Panc1 (cell line): ENCODE data around the gene NTN4. TPM values are rescaled to one million over a fixed set of nuclear protein-coding genes. Genes with fewer than 3 reads are reported as not detected.
"Not testable (repeated sequence)": the region's sequence is repeated elsewhere in the genome, so short reads cannot be mapped to it uniquely, and the experiment has no call there.

ENCODE experiments used
- ATAC-seq: fragments of 200-7000 bp; cut with Tn5 transposase; 2 replicates; pipeline ENCODE4 v1.9.1; 2020; ENCODE audit warnings: mild to moderate bottlenecking, moderate library complexity
- BruUV-seq: library from RNA; stranded (reverse); fragments of 400-500 nt; replicated peaks from 2 replicates; lab custom pipeline; 2021; lab: Mats Ljungman, UMichigan
- CTCF ChIA-PET: fragments of 300-600 bp; sonication (Branson Sonifier 250); formaldehyde crosslinking; loops from one replicate; lab custom pipeline; 2022; ENCODE audit warnings: antibody characterized with exemption; lab: Charles Lee
- POLR2A ChIA-PET: fragments of 300-600 bp; sonication (Branson Sonifier 250); formaldehyde crosslinking; loops from one replicate; lab custom pipeline; 2022; ENCODE audit warnings: antibody characterized with exemption; lab: Charles Lee
- DNase-seq: peaks from one replicate; pipeline ENCODE4 v3.0.0-alpha.2; 2010; ENCODE audit warnings: low read depth, low spot score
- H3K27ac ChIP-seq: 2 replicates; pipeline ENCODE4 v1.5.1; 2011; ENCODE audit warnings: mild to moderate bottlenecking, low read length, inconsistent platforms
- H3K27me3 ChIP-seq: fragments of 200-500 bp; sonication (Bioruptor generic); 2 replicates; pipeline ENCODE4 v1.6.0; 2014; ENCODE audit warnings: low read length, inconsistent platforms; ENCODE audit not compliant: control insufficient read depth, insufficient read depth
- H3K36me3 ChIP-seq: fragments of 200-500 bp; sonication (Bioruptor generic); 2 replicates; pipeline ENCODE4 v1.5.1; 2014; ENCODE audit warnings: inconsistent platforms, mild to moderate bottlenecking, low read length, moderate library complexity; ENCODE audit not compliant: control insufficient read depth, insufficient read depth
- H3K4me1 ChIP-seq: 2 replicates; pipeline ENCODE4 v1.5.1; 2011; ENCODE audit warnings: inconsistent platforms, mild to moderate bottlenecking, low read length, moderate library complexity; ENCODE audit not compliant: control insufficient read depth, insufficient read depth
- H3K4me3 ChIP-seq, 2 experiments: 2 replicates each; pipeline ENCODE4 v1.5.1; 2011 to 2012; ENCODE audit warnings: low read depth in 2 of 2, low read length in 2 of 2, mild to moderate bottlenecking in 2 of 2, inconsistent platforms in 1 of 2, moderate library complexity in 1 of 2
- H3K9me3 ChIP-seq: fragments of 200-500 bp; sonication (Bioruptor generic); 2 replicates; pipeline ENCODE4 v1.5.1; 2014; ENCODE audit warnings: low read depth, mild to moderate bottlenecking, inconsistent platforms, low read length, moderate library complexity; ENCODE audit not compliant: control insufficient read depth, insufficient read depth
- CTCF ChIP-seq: fragments of 450-650 bp; IDR thresholded peaks from 2 replicates; pipeline ENCODE4 v1.5.1; 2017; ENCODE audit warnings: mild to moderate bottlenecking
- POLR2AphosphoS5 ChIP-seq: IDR thresholded peaks from 2 replicates; pipeline ENCODE4 v1.6.1; 2012; ENCODE audit warnings: mild to moderate bottlenecking, low read depth, low read length, moderate library complexity
- REST ChIP-seq, 2 experiments: IDR thresholded peaks; 2 replicates each; pipeline ENCODE4 v1.6.1; 2011 to 2012; ENCODE audit warnings: low read depth in 2 of 2, control low read depth in 1 of 2, low read length in 1 of 2, mild to moderate bottlenecking in 1 of 2, moderate library complexity in 1 of 2; ENCODE audit not compliant: insufficient read depth in 1 of 2
- SIN3A ChIP-seq: IDR thresholded peaks from 2 replicates; pipeline ENCODE4 v1.6.1; 2012; ENCODE audit warnings: low read depth, mild to moderate bottlenecking, low read length, moderate library complexity, borderline replicate concordance; ENCODE audit not compliant: insufficient read depth
- TCF7L2 ChIP-seq: IDR thresholded peaks from 2 replicates; pipeline ENCODE4 v1.6.1; 2011; ENCODE audit warnings: mild to moderate bottlenecking, low read depth, low read length, inconsistent platforms
- in situ Hi-C: cut with HindIII; loops from 2 replicates; pipeline ENCODE4 v1.10.0; 2016; ENCODE audit warnings: low sequenced_read_pairs, low pct_unique_long_range_greater_than_20kb
- intact Hi-C: fragments of 100-400 bp; cut with micrococcal nuclease; formaldehyde crosslinking; loops from one replicate; pipeline ENCODE4 v1.10.0; 2022; ENCODE audit not compliant: unreplicated experiment
- total RNA-seq: library from RNA; stranded (reverse); gene quantifications from one replicate; pipeline ENCODE4 v1.2.1, GENCODE V29; 2021; ENCODE audit not compliant: unreplicated experiment

Gene NTN4
- total RNA-seq, 1 experiment from 2014 or later = 17.1 TPM

GRCh38 chr12:95678684-95679083, 111.9 kb downstream of the NTN4 start:
- ChIA-PET CTCF (interaction anchor here (0.7 kb wide), 1 partner anchor 157 kb away, joined by 7 read pairs; no protein-coding TSS in a partner anchor), POLR2A (no interaction called here)
- Histone ChIP-seq H3K27me3 (no peaks in the 10 kb centered on the region), H3K27ac (no peak overlapping the region), H3K9me3 (no peaks in the 10 kb centered on the region), H3K4me3 (no peak overlapping the region), H3K36me3 (no peaks in the 10 kb centered on the region), H3K4me1 (no peaks in the 10 kb centered on the region)
- no TSS peak for BruUV-seq
- ATAC-seq (no peak), DNase-seq (no peak)
- intact Hi-C loops = no loop called here
- in situ Hi-C loops = no loop called here
- no peak for TF ChIP-seq CTCF
- no peak for TF ChIP-seq TCF7L2
- TF ChIP-seq POLR2AphosphoS5 = no peak
- no peak for TF ChIP-seq SIN3A
- no peak for TF ChIP-seq REST (IDR thresholded peaks at IDR 0.05; ENCODE audit: insufficient read depth in 1 of 2, low read depth in 2 of 2, low read length in 1 of 2)

- CTCF ChIA-PET, POLR2A ChIA-PET, H3K9me3 ChIP-seq, ATAC-seq, H3K4me1 ChIP-seq, BruUV-seq, H3K36me3 ChIP-seq, H3K4me3 ChIP-seq, intact Hi-C loops, in situ Hi-C loops, DNase-seq, H3K27me3 ChIP-seq, H3K27ac ChIP-seq: not testable (repeated sequence)
Measured at GRCh38 chr12:95677782-95678181, 112.8 kb downstream of the NTN4 start.

- intact Hi-C loops (no loop called here), in situ Hi-C loops (no loop called here)
- no peak for ATAC-seq
- no peaks in the 10 kb centered on the region; the same call in 1 of the 2 replicates for H3K27me3 ChIP-seq
- no TSS peak for BruUV-seq
- H3K4me1 ChIP-seq = no peaks in the 10 kb centered on the region
- H3K9me3 ChIP-seq = no peaks in the 10 kb centered on the region
- H3K27ac ChIP-seq = no peak overlapping the region
- CTCF ChIA-PET = no interaction called here
- TF ChIP-seq TCF7L2 (no peak), POLR2AphosphoS5 (no peak), REST (IDR thresholded peaks at IDR 0.05; ENCODE audit: insufficient read depth in 1 of 2, low read depth in 2 of 2, low read length in 1 of 2) (no peak), SIN3A (no peak), CTCF (no peak)
- H3K36me3 ChIP-seq = no peaks in the 10 kb centered on the region
- DNase-seq = no peak
- no peak overlapping the region for H3K4me3 ChIP-seq
- POLR2A ChIA-PET = no interaction called here
Measured at GRCh38 chr12:95674631-95675030, 115.9 kb downstream of the NTN4 start.
